HuH-7.5 (cell line): ENCODE measurements around the gene IFT81.
"Not testable (repeated sequence)": the region's sequence is repeated elsewhere in the genome, so short reads cannot be mapped to it uniquely, and the experiment has no call there.

Experiments used
- DNase-seq: peaks from one replicate; pipeline ENCODE4 v3.0.0; 2011; ENCODE audit warnings: low spot score

IFT81 gene, protein sequence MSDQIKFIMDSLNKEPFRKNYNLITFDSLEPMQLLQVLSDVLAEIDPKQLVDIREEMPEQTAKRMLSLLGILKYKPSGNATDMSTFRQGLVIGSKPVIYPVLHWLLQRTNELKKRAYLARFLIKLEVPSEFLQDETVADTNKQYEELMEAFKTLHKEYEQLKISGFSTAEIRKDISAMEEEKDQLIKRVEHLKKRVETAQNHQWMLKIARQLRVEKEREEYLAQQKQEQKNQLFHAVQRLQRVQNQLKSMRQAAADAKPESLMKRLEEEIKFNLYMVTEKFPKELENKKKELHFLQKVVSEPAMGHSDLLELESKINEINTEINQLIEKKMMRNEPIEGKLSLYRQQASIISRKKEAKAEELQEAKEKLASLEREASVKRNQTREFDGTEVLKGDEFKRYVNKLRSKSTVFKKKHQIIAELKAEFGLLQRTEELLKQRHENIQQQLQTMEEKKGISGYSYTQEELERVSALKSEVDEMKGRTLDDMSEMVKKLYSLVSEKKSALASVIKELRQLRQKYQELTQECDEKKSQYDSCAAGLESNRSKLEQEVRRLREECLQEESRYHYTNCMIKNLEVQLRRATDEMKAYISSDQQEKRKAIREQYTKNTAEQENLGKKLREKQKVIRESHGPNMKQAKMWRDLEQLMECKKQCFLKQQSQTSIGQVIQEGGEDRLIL

DNA sequence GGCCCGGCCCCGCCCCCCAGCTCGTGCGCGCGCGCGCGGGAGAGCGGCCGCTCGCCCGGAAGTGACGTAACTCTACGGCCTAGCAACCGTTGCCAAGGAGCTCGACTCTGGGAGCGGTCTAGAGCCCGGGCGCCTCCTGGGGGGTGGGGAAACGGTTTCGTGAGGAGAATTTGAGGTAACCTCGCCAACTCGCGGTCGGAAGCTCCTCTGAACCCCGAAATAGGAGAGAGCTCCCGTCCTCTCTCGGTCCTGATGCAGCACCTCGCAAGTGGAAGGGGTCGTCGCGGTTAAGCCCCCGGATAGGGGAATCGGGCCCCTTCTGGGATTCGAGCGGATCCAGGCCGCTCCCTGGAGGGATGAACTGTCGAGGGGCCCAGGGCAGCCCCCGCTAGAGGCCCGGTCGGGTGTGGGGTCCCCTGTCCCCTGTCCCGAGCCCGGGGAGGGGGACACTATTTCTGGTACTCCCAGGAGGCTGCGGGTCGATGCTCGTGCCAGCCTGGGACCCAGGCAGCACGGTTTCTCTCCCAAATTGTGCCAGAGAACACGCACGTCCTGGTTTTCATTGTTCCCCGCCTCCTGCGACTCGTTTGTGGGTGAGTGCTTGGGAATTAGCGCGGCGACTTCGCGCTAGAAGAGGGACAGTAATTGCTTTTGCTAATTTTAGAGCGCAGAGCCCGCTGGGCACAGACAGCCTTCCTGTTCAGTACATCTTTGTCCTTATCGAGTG, at the start of gene IFT81:
TSS of gene IFT81 (plus strand) at position 89 of the 727 bp plus-strand sequence. CDS start 3,024 bp downstream, outside the sequence.
- peak; percentile 90 for DNase-seq

DNA sequence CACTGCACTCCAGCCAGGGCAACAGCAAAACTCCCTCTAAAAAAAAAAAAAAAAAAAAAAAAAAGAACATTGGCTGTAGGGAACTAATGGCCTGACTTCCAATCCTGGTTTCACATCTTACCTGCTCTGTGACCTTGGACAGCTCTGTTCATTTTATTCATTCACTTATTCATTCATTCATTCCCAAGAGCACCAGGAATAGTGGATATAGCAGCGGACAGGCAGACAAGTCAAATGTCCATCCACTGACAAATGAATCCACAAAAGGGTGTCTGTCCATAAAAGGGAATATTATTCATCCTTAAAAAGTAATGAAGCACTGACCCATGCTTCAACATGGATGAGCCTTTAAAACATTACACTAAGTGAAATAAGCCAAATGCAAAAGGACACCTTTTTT, 48.3 kb upstream of the IFT81 start:
- no peak for DNase-seq

DNA sequence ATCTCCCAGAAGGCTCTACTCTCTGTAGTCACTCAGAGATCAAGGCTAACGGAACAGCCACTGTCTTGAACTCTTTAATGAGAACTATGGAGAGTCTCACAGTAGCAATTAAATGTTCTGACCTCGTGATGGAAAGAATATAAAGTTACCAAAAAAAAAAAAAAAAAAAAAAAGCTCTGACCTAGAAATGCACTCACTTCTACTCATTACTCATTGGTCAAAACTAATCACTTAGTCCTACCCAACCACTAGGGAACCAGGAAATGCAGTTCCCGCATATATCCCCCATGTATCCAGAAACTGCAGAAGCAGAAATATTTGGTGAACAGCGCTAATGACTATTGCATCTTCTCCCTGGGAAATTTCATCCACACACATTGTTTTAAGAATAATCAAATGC, 46.4 kb upstream of the IFT81 start:
- no peak for DNase-seq

DNA sequence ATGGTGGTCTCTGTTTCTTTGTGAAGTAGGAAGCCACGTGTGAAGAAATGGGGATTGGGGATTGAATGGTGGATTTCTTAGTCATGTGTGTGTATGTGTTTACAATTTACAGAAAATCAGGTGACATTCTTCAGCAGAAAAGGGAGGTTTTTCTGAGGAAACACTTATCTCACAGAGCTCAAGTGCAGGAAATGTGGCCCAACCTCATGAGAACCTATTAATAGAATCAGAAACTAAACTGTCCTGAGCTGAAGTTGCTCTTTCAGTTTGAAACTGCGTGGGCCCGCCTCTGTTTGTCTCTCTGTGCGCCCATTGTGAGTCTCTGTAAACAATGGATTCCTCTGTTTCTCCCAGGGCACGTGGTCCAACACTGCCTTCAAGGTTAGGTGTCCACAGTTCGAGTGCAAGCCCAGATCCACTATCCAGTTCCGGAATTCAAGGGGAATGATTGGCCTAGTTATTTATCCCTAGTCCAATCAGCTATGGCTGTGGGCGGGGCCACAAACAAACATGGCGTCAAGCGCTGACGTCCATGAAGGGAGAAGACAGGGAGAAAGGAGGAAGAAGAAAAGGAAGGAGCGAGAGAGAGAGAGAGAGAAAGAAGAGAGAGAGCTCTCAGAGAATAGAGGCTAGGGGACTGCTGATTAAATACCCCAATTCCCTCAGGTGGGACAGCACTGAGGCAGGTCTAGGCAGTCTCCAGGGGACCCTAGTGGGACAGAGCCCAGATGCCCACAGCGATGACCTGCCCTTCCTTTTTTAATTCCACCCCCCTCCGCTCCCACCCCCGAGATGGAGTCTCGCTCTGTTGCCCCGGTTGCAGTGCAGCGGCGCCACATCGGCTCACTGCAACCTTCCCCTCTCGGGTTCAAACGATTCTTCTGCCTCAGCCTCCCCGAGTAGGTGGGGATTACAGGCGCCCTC, 44.4 kb upstream of the IFT81 start:
- no peak for DNase-seq

DNA sequence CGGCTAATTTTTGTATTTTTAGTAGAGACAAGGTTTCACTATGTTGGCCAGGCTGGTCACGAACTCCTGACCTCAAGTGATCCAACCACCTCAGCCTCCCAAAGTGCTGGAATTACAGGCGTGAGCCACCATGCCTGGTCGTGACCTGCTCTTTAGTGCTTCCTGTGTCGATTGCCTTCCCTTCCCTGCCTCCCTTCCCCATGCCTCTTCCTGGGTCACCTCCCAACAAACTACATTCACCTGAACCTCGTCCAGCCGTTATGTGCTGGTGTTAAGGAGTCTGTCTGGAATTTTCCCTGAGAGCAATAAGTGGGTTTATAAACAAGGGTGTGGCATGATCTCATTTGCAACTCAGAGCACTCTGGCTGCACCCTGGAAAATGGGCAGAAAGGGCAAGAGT, 43.7 kb upstream of the IFT81 start:
- no peak for DNase-seq

DNA sequence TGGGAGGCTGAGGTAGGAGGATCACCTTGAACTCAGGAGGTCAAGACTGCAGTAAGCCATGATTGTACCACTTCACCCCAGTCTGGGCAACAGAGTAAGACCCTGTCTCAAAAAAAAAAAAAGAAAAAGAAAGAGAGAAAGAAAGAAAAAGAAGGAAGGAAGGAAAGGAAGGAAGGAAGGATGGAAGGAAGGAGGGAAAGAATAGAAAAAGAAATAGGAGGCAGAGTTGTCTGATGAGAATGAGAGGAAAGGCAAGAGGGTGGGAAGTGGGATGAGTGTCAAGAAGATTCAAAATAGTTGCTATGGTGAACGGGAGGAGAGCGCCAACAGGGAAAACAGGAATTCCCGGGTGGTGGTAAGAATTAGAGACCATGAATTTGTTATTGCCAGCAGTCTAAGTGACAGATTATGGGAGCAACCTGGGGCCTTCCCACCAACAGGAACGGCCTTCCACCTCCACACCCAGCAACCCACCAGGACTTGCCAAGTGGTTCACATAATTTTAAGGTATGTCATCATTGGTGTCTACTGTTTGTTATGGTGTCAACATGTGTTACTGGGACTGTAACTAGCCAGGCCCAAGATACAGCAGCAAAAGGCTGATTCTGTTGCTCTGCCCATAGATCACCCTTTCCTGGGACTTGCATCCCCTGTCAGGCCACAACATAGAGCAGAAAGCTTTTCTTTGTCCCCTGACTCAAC, 39.7 kb upstream of the IFT81 start:
- DNase-seq, result no peak

DNA sequence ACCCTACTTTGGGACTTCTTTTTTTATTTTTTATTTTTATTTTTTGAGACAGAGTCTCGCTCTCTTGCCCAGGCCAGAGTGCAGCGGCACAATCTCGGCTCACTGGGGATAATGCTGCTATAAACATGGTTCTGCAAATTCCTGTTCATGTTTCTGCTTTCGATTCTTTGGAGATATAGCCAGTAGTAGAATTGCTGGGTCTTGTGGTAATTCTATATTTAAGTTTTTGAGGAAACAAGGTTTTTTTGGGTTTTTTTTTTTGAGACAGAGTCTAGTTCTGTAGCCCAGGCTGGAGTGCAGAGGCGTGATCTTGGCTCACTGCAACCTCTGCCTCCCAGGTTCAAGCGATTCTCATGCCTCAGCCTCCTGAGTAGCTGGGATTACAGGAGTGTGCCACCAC, 35.9 kb upstream of the IFT81 start:
- DNase-seq, result not testable (repeated sequence)

DNA sequence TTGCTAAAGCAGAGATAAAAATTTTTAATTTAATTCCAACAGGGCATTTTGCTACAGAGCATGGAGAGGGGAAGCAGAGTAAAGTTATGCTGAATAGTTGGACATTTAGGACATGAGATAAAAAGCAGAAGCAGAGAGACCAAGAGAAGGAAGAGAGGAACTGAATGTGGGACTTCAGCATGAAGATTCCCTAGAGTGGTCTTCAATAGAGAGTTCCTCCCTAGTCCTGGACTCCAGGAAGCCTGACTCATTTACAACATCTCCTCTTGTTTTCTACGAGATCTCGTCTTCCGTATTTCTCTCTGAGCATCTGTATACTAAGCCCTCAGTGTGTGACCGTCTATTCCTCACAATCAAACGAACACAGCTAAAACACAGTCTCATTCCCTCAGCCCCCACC, 35.2 kb upstream of the IFT81 start:
- DNase-seq, result no peak

DNA sequence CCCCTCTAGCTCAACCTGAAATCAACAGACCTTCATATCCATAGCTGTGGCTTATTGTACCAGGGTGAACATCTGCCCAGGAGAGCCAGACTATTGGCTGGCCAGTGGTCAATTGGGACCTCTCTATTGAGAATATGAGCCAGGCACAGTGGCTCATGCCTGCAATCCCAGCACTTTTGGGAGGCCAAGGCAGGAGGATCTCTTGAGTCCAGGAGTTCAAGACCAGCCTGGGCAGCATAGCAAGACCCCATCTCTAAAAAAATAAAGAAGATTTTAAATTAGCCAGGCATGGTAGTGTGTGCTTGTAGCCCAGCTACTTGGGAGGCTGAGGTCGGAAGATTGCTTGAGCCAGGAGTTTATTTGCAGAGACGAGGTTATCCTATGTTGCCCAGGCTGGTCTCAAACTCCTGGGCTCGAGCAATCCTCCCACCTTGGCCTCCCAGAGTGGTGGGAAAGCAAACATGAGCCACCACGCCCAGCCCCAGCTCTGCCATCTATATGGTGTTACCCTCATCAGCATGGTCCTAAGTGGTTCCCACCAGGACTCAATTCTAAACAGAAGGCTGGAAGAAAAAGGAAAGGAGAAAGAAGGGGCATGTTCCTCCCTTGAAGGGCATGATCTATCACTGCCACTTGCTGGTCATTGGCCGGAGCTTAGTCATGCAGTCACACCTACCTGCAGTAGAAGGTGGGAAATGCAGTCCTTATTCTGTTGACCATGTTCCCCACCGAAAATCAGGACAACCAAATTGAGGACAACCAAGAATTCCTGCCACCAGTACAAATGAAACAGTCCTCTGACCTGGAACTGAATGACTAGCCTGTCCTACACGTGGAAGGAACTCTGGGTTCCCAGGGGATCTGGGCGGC, 33.7 kb upstream of the IFT81 start:
- DNase-seq, result no peak

DNA sequence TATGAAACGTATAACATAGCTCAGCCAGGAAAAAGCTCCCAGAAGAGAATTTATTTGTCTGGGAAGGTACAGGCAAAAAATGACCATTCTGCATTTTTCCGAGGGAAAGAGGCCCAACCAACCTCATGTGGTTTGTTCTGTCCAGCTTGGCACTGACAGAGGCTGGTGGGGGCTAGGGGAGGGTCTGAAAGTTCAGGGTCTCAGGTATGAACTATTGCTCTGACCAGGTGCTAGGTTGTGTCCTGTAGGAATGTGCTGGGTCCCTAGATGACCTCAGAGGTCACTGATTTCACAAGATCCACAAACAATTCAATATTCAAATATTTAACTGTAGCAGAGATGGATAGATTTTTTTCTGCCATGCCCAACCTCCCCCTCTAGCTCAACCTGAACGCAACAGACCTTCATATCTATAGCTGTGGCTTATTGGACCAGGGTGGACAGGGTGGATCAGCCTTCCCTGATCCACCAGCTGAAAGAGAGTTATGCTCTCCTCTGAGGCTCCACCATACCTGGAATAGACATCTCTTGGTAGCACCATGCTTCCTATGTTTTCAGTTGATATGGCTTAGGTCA, 32.9 kb upstream of the IFT81 start:
- DNase-seq, result peak; percentile 47

DNA sequence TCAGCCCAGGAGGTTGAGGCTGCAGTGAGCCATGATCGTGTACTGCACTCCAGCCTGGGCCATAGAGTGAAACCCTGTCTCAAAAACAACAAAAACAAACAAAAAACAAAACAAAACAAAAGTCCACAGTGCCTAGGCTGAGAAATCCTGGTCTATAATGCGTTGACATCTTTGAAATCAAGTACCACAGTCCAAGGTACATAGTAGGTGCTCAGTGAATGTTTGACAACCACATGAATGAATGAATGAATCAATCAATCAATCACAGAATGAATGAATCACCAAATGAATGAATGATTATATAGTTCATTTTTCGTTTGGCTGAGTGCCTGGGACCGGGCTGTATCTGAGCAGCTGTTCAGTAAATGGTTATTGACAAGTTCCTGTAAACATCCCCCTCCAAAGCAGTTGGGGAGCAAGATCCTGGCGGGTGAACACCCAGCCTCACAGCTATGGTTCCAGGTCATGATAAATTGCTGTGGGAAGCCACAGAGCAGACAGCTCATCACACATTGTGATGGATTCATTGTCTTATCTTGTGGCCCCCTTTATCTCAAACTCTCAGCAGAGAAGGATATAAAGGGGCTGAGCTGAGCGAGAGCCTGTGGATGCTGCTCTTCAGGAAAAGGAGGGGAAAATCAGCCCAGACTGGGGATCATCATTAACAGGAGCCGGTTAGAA, 30.4 kb upstream of the IFT81 start:
- DNase-seq, result no peak

DNA sequence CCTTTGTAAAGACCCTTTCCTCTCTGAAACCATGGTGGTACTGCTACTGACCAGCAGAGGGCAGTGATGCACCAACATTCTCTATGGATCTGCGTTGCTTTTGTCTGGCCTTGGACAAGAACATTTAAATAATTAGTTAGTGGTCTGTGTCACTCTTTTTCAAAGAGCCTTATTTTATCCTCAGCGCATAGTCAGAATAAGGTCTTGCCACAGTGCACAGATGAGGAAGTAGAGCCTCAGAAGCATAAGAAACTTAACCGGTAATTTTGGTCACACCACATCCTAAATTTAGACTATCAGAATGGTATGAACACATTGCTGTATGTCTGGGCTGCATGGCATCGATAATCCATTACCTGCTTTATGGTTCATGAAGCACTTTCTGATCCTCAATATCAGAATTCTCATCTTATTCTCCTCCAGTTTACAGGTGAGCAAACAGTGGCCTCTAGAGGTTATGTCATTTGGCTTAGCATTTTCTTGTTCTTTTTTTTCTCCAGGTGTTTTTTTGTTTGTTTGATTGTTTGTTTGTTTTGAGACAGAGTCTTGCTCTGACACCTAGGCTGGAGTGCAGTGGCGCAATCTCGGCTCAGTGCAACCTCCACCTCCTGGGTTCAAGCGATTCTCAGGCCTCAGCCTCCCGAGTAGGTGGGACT, 23.7 kb upstream of the IFT81 start:
- no peak for DNase-seq

DNA sequence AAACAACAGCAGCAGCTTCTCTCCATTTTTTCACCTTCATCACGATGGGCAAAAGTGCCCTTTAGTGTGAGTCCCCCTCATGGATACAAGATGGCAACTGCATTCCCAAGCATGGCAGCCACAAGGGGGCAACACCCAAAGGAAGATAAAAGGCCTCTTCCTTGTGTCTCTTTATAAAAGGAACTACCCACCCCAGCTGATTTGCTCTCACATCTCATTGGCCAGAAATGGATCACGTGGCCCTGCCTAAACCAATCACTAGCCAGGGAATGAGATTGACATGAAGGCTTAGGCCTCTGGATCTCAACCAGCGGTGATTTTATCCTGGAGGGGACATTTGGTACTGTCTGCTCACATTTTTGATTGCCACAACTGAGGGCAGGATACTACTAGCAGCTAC, 21.9 kb upstream of the IFT81 start:
- peak; percentile 56 for DNase-seq

DNA sequence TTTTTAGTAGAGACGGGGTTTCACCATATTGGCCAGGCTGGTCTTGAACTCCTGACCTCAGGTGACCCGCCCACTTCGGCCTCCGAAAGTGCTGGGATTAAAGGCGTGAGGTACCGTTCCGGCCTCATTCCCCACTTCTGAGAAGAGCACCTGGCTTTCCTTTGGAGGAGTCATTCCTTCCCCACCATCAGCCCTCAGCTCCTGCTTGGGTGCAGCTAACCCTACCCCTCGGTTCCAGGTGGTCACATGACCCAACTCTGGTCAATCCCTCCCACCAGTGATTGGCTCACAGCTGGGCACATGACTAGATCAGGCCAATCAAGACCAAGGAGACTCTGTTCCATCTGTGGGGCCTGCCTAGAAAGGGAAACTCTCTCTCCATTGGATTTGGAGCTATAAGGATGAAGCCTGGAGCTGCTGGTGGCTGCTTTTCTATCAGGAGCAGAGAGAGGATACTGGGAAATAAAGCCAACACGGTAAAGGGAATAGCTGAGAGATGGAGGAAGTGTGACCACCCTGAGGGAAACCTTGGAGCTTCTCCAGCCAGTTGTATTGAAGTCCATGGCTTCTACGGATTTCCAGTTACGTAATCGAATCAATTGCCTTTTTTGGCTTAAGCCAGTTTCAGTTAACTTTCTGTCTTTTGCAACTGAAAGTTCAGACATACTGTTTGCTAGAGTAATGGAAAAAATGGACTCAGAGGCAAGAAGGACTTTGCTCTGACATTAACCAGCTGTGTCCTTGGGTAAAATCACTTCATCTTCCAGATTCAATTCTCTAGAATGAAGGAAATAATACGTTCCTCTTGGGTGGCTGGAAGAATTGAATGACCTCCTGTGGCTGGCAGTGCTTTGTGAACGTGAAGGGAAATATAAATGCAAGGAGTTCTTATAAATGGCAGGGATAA, 19.7 kb upstream of the IFT81 start:
- DNase-seq, result no peak

DNA sequence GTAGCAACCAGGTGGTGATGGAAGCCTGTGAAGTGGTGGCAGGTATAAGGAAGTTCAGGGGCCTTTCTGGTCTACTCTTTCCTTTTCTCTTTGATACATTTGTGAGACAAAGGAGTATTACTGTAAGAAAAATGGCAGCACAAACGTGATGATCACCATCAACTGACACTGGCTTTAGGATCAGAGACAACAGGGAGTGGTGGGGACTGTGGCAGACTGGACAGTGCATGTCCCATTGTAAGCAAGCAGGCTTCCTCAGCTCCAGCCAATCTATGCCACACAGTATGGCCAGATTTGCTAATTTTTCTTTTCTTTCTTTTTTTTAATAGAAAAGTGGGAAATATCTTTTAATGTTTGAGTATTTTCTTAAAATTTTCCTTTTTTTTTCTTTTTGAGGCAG, 19.0 kb upstream of the IFT81 start:
- DNase-seq, result no peak

DNA sequence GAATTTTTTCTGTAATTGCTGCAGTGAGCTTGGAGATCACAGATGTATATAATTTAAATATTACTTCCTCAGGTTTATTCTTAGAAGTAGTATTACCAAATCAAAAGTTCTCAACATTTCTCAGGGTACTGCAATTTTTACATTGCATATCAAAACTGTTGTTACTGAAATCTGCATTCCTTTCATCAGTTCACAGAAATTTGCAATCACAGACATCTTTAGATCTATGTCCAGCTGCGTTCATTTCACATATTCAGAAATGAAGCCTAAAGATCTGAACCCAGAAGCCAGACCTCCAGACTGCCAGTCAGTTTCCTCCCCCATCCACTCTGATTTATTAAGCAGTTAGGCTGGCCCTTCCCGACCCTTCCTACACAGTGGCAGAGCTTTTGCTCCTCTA, 18.2 kb upstream of the IFT81 start:
- no peak for DNase-seq

DNA sequence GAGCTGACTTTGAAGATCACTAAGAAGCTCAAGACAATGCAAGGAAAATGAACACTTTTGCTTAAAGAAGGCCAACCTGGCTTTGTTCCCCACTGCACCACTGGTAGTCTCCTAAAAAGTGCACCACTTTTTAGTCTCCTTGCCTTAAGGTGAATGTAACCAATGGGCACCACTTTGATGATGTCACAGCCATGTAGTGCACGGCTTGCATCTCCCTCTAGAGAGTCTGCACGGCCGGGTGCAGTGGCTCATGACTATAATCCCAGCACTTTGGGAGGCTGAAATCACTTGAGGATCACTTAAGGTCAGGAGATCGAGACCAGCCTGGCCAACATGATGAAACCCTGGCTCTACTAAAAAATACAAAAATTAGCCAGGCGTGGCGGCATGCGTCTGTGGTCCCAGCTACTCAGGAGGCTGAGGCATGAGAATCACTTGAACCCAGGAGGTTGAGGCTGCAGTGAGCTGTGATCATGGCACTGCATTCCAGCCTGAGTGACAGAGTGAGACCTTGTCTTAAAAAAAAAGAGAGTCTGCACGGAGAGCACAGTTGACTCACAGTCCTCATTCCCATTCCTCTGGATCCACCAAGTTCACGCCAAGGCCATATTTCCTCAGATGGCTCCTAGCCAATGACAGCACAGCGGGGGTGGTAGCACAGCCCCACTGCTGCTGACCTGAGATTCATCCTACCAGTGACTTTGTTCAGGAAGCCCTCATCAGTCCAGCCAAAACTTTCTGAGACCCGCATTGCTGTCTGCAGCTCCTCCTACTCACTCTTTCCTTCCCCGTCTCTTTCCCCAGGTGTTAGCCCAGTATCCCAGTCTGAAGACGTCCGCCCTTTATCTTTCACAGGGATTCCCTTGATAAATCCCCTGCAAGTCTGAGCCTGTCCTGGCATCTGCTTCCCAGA, 16.5 kb upstream of the IFT81 start:
- no peak for DNase-seq
